Measurements from ENCODE around the gene DNAJB7. TPM values are rescaled to one million over a fixed set of nuclear protein-coding genes. Genes with fewer than 3 reads are reported as not detected.

The DNAJB7 gene
- total and polyA plus RNA-seq, 4 donors, result 0.15 TPM; not detected in 3

DNA sequence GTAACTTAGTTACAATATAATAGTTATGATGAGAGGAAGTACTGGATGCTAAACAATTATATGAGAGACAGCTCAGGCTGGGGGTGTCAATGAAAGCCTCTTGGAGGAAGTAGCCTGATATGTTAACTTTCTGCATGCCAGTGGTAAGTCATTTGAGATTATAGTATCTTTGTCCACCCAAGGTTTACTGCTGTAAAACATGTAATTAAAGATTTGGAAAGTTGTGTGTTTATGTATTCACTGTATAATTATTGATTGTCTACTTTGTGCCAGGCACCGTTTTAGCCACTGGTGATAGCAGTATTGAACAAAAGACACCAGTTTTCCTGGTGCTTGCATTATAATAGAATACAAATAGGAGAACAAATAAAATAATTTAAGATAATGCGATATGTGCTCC lies 624 bp upstream of the DNAJB7 start:
- H3K36me3 ChIP-seq (ENCODE audit: control insufficient read depth in 4 of 4, insufficient read depth in 3 of 4, low read depth in 1 of 4, low read length in 3 of 4), result peaks cover 0 to 5% (median 3%) of the 10 kb centered on the region in 4 donors
- no peak overlapping the region for H3K27ac ChIP-seq (ENCODE audit: low read depth in 1 of 2, low read length in 2 of 2)
- no peaks in the 10 kb centered on the region for H3K9me3 ChIP-seq (ENCODE audit: control insufficient read depth in 4 of 4, low read length in 3 of 4)
- TF ChIP-seq, protein P1, sequence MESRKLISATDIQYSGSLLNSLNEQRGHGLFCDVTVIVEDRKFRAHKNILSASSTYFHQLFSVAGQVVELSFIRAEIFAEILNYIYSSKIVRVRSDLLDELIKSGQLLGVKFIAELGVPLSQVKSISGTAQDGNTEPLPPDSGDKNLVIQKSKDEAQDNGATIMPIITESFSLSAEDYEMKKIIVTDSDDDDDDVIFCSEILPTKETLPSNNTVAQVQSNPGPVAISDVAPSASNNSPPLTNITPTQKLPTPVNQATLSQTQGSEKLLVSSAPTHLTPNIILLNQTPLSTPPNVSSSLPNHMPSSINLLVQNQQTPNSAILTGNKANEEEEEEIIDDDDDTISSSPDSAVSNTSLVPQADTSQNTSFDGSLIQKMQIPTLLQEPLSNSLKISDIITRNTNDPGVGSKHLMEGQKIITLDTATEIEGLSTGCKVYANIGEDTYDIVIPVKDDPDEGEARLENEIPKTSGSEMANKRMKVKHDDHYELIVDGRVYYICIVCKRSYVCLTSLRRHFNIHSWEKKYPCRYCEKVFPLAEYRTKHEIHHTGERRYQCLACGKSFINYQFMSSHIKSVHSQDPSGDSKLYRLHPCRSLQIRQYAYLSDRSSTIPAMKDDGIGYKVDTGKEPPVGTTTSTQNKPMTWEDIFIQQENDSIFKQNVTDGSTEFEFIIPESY (IDR thresholded peaks at IDR 0.05), result no peak
- TF ChIP-seq RXRA (IDR thresholded peaks at IDR 0.05) (no peak), TAF1 (conservative IDR thresholded peaks at IDR 0.05) (no peak), HNF4A (conservative IDR thresholded peaks at IDR 0.05) (no peak), CTCF (IDR thresholded peaks at IDR 0.05; ENCODE audit: low read depth, low read length, missing input control) (no peak), YY1 (IDR thresholded peaks at IDR 0.05) (no peak), SP1 (IDR thresholded peaks at IDR 0.05) (no peak), RAD21 (IDR thresholded peaks at IDR 0.05) (no peak), EGR1 (IDR thresholded peaks at IDR 0.05; ENCODE audit: low read depth in 2 of 2) (no peak), HNF4G (IDR thresholded peaks at IDR 0.05) (no peak), JUND (IDR thresholded peaks at IDR 0.05) (no peak), NR2F2 (IDR thresholded peaks at IDR 0.05) (no peak)
- TF ChIP-seq, protein P2, sequence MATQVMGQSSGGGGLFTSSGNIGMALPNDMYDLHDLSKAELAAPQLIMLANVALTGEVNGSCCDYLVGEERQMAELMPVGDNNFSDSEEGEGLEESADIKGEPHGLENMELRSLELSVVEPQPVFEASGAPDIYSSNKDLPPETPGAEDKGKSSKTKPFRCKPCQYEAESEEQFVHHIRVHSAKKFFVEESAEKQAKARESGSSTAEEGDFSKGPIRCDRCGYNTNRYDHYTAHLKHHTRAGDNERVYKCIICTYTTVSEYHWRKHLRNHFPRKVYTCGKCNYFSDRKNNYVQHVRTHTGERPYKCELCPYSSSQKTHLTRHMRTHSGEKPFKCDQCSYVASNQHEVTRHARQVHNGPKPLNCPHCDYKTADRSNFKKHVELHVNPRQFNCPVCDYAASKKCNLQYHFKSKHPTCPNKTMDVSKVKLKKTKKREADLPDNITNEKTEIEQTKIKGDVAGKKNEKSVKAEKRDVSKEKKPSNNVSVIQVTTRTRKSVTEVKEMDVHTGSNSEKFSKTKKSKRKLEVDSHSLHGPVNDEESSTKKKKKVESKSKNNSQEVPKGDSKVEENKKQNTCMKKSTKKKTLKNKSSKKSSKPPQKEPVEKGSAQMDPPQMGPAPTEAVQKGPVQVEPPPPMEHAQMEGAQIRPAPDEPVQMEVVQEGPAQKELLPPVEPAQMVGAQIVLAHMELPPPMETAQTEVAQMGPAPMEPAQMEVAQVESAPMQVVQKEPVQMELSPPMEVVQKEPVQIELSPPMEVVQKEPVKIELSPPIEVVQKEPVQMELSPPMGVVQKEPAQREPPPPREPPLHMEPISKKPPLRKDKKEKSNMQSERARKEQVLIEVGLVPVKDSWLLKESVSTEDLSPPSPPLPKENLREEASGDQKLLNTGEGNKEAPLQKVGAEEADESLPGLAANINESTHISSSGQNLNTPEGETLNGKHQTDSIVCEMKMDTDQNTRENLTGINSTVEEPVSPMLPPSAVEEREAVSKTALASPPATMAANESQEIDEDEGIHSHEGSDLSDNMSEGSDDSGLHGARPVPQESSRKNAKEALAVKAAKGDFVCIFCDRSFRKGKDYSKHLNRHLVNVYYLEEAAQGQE (IDR thresholded peaks at IDR 0.05), result no peak
- H3K4me1 ChIP-seq (ENCODE audit: control insufficient read depth in 4 of 4, insufficient read depth in 4 of 4, low read length in 3 of 4), result peaks cover 9 to 22% (median 20%) of the 10 kb centered on the region in 4 donors
- DNase-seq (ENCODE audit: low spot score), result no peak
- WGBS, result 76% methylated on average over 2 of the region's 2 CpGs
- H3K9ac ChIP-seq (ENCODE audit: low read depth in 1 of 2, low read length in 2 of 2), result no peak overlapping the region
- no peak overlapping the region for H3K4me3 ChIP-seq (ENCODE audit: low read depth in 1 of 3, low read length in 3 of 3)
- H3K27me3 ChIP-seq (ENCODE audit: control insufficient read depth in 4 of 4, insufficient read depth in 4 of 4, low read length in 3 of 4), result no peaks in the 10 kb centered on the region

GRCh38 chr22:40857309-40857855 lies 4.5 kb downstream of the DNAJB7 start:
- no peaks in the 10 kb centered on the region for H3K9me3 ChIP-seq (ENCODE audit: control insufficient read depth in 4 of 4, low read length in 3 of 4)
- 2% methylated on average over 18 of the region's 18 CpGs for WGBS
- peaks cover 16 to 49% (median 36%) of the 10 kb centered on the region in 4 donors for H3K4me1 ChIP-seq (ENCODE audit: control insufficient read depth in 4 of 4, insufficient read depth in 4 of 4, low read length in 3 of 4)
- H3K36me3 ChIP-seq (ENCODE audit: control insufficient read depth in 4 of 4, insufficient read depth in 3 of 4, low read depth in 1 of 4, low read length in 3 of 4), result peaks cover 0 to 5% (median 3%) of the 10 kb centered on the region in 4 donors
- peak overlapping the region; percentile 94 to 99 for H3K9ac ChIP-seq (ENCODE audit: low read depth in 1 of 2, low read length in 2 of 2)
- TF ChIP-seq RXRA (IDR thresholded peaks at IDR 0.05), result no peak
- no peak for TF ChIP-seq TAF1 (conservative IDR thresholded peaks at IDR 0.05)
- no peak for TF ChIP-seq GABPA (IDR thresholded peaks at IDR 0.05 in 1 of 2, conservative IDR thresholded peaks at IDR 0.05 in 1 of 2)
- no peak for TF ChIP-seq SP1 (IDR thresholded peaks at IDR 0.05)
- TF ChIP-seq, protein P3, sequence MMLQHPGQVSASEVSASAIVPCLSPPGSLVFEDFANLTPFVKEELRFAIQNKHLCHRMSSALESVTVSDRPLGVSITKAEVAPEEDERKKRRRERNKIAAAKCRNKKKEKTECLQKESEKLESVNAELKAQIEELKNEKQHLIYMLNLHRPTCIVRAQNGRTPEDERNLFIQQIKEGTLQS (IDR thresholded peaks at IDR 0.05), result no peak
- TF ChIP-seq JUND (IDR thresholded peaks at IDR 0.05), result no peak
- TF ChIP-seq, protein P4, sequence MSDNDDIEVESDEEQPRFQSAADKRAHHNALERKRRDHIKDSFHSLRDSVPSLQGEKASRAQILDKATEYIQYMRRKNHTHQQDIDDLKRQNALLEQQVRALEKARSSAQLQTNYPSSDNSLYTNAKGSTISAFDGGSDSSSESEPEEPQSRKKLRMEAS (IDR thresholded peaks at IDR 0.05), result no peak
- TF ChIP-seq HNF4A (conservative IDR thresholded peaks at IDR 0.05), result no peak
- TF ChIP-seq RAD21 (IDR thresholded peaks at IDR 0.05), result no peak
- TF ChIP-seq NR2F2 (IDR thresholded peaks at IDR 0.05), result no peak
- TF ChIP-seq CTCF (IDR thresholded peaks at IDR 0.05; ENCODE audit: low read depth, low read length, missing input control), result no peak
- TF ChIP-seq, protein P2 (IDR thresholded peaks at IDR 0.05), result no peak
- peak overlapping the region; percentile 77 to 100 (median 95) for H3K4me3 ChIP-seq (ENCODE audit: low read depth in 1 of 3, low read length in 3 of 3)
- DNase-seq (ENCODE audit: low spot score), result no peak
- H3K27me3 ChIP-seq (ENCODE audit: control insufficient read depth in 4 of 4, insufficient read depth in 4 of 4, low read length in 3 of 4), result no peaks in the 10 kb centered on the region
- peak overlapping the region; percentile 97 to 99 for H3K27ac ChIP-seq (ENCODE audit: low read depth in 1 of 2, low read length in 2 of 2)

All from liver (tissue), 9 donors.